ENCODE measurements around the gene ACP4.

The ACP4 gene

GRCh38 chr19:50826492-50827240 lies 36.5 kb downstream of the ACP4 start:
- H3K4me3 ChIP-seq (ENCODE audit: low read depth, low read length), result no peak overlapping the region
- in situ Hi-C loops (cut with HindIII; ENCODE audit: low sequenced_read_pairs), result no loop called here
- DNase-seq (ENCODE audit: low read depth), result no peak
- no peak for TF ChIP-seq CTCF (IDR thresholded peaks at IDR 0.05; ENCODE audit: low read depth, low read length, missing control alignments)

GRCh38 chr19:50827476-50827875 lies 37.3 kb downstream of the ACP4 start:
- no peak overlapping the region for H3K4me3 ChIP-seq (ENCODE audit: low read depth, low read length)
- TF ChIP-seq CTCF (IDR thresholded peaks at IDR 0.05; ENCODE audit: low read depth, low read length, missing control alignments), result no peak
- in situ Hi-C loops (cut with HindIII; ENCODE audit: low sequenced_read_pairs), result no loop called here
- no peak for DNase-seq (ENCODE audit: low read depth)

GRCh38 chr19:50829801-50830200 lies 39.6 kb downstream of the ACP4 start:
- no peak for TF ChIP-seq CTCF (IDR thresholded peaks at IDR 0.05; ENCODE audit: low read depth, low read length, missing control alignments)
- in situ Hi-C loops (cut with HindIII; ENCODE audit: low sequenced_read_pairs), result no loop called here
- no peak for DNase-seq (ENCODE audit: low read depth)
- no peak overlapping the region for H3K4me3 ChIP-seq (ENCODE audit: low read depth, low read length)

- TF ChIP-seq CTCF (IDR thresholded peaks at IDR 0.05; ENCODE audit: low read depth, low read length, missing control alignments), result no peak
- H3K4me3 ChIP-seq (ENCODE audit: low read depth, low read length), result no peak overlapping the region
- in situ Hi-C loops (cut with HindIII; ENCODE audit: low sequenced_read_pairs), result no loop called here
- DNase-seq (ENCODE audit: low read depth), result no peak
Measured at GRCh38 chr19:50830266-50831025, 40.2 kb downstream of the ACP4 start.

- TF ChIP-seq CTCF (IDR thresholded peaks at IDR 0.05; ENCODE audit: low read depth, low read length, missing control alignments), result no peak
- no peak for DNase-seq (ENCODE audit: low read depth)
- in situ Hi-C loops (cut with HindIII; ENCODE audit: low sequenced_read_pairs), result no loop called here
- no peak overlapping the region for H3K4me3 ChIP-seq (ENCODE audit: low read depth, low read length)
Measured at GRCh38 chr19:50831026-50831396, 40.8 kb downstream of the ACP4 start.

- H3K4me3 ChIP-seq (ENCODE audit: low read depth, low read length), result no peak overlapping the region
- in situ Hi-C loops (cut with HindIII; ENCODE audit: low sequenced_read_pairs), result no loop called here
- no peak for TF ChIP-seq CTCF (IDR thresholded peaks at IDR 0.05; ENCODE audit: low read depth, low read length, missing control alignments)
- DNase-seq (ENCODE audit: low read depth), result no peak
Measured at GRCh38 chr19:50832666-50833065, 42.5 kb downstream of the ACP4 start.
